Mesothelial cell of epicardium (in vitro differentiated cells): ENCODE measurements around the gene BNIP3. TPM values are rescaled to one million over a fixed set of nuclear protein-coding genes. Genes with fewer than 3 reads are reported as not detected.
A peak's percentile ranks its signal among the peaks of the same experiment; 100 is the strongest.

Experiments
- DNase-seq, 2 experiments: peaks; one replicate each; pipeline ENCODE4 v3.0.0; 2021; ENCODE audit warnings: low spot score in 2 of 2; ENCODE audit not compliant: unreplicated experiment in 2 of 2
- H3K27ac Mint-ChIP-seq: 2 replicates; pipeline ENCODE4 v1.8.0; 2021; ENCODE audit warnings: mixed read lengths
- H3K27me3 Mint-ChIP-seq: 2 replicates; pipeline ENCODE4 v1.8.0; 2021; ENCODE audit warnings: low read depth, mixed read lengths
- H3K36me3 Mint-ChIP-seq: 2 replicates; pipeline ENCODE4 v1.8.0; 2021; ENCODE audit warnings: mixed read lengths
- H3K4me1 Mint-ChIP-seq: 2 replicates; pipeline ENCODE4 v1.8.0; 2021; ENCODE audit warnings: mixed read lengths
- H3K4me3 Mint-ChIP-seq: 2 replicates; pipeline ENCODE4 v1.8.0; 2021; ENCODE audit warnings: mild to moderate bottlenecking, moderate library complexity, mixed read lengths
- H3K9me3 Mint-ChIP-seq: 2 replicates; pipeline ENCODE4 v1.8.0; 2021; ENCODE audit warnings: mixed read lengths
- CTCF ChIP-seq: fragments of 200-600 bp; sonication (generic); IDR thresholded peaks from one replicate; pipeline ENCODE4 v1.5.0; 2021; ENCODE audit warnings: antibody characterized with exemption; ENCODE audit not compliant: unreplicated experiment
- total RNA-seq: library from RNA; stranded (reverse); gene quantifications from 3 replicates; pipeline ENCODE4 v1.2.1, GENCODE V29; 2021

The BNIP3 gene
- total RNA-seq, 1 donor from 2014 or later = 50.8 TPM

- Mint-ChIP-seq H3K4me1 (peaks cover 2% of the 10 kb centered on the region), H3K9me3 (no peaks in the 10 kb centered on the region), H3K27ac (no peak overlapping the region), H3K27me3 (no peaks in the 10 kb centered on the region), H3K4me3 (no peak overlapping the region), H3K36me3 (peaks cover 59% of the 10 kb centered on the region)
- TF ChIP-seq CTCF = no peak
- DNase-seq = no peak
Observed at GRCh38 chr10:131946321-131946751, 35.4 kb downstream of the BNIP3 start.

GRCh38 chr10:131944976-131945695 is 36.6 kb downstream of the BNIP3 start:
- H3K27ac Mint-ChIP-seq = no peak overlapping the region
- no peaks in the 10 kb centered on the region for H3K9me3 Mint-ChIP-seq
- H3K27me3 Mint-ChIP-seq = no peaks in the 10 kb centered on the region
- no peak overlapping the region for H3K4me3 Mint-ChIP-seq
- H3K4me1 Mint-ChIP-seq = peaks cover 2% of the 10 kb centered on the region
- DNase-seq = no peak
- peaks cover 61% of the 10 kb centered on the region for H3K36me3 Mint-ChIP-seq
- no peak for TF ChIP-seq CTCF

- Mint-ChIP-seq H3K4me3 (no peak overlapping the region), H3K36me3 (peaks cover 61% of the 10 kb centered on the region), H3K27ac (peak overlapping the region; percentile 50), H3K4me1 (peaks cover 2% of the 10 kb centered on the region), H3K27me3 (no peaks in the 10 kb centered on the region), H3K9me3 (no peaks in the 10 kb centered on the region)
- no peak for DNase-seq
- TF ChIP-seq CTCF = no peak
Observed at GRCh38 chr10:131944412-131944811, 37.3 kb downstream of the BNIP3 start.

- DNase-seq = no peak
Observed at GRCh38 chr10:131943021-131943814, 38.5 kb downstream of the BNIP3 start.

GRCh38 chr10:131942455-131942854 is 39.3 kb downstream of the BNIP3 start:
- peaks cover 47% of the 10 kb centered on the region for H3K36me3 Mint-ChIP-seq
- H3K27ac Mint-ChIP-seq = no peak overlapping the region
- H3K4me3 Mint-ChIP-seq = no peak overlapping the region
- H3K4me1 Mint-ChIP-seq = peaks cover 2% of the 10 kb centered on the region
- no peak for TF ChIP-seq CTCF
- no peaks in the 10 kb centered on the region for H3K27me3 Mint-ChIP-seq
- no peaks in the 10 kb centered on the region for H3K9me3 Mint-ChIP-seq
- DNase-seq = no peak

More at GRCh38 chr10:131943021-131943814, 38.5 kb downstream of the BNIP3 start:
- no peak for TF ChIP-seq CTCF
- Mint-ChIP-seq H3K27ac (peak overlapping the region; percentile 25), H3K4me3 (no peak overlapping the region), H3K9me3 (no peaks in the 10 kb centered on the region), H3K4me1 (peaks cover 2% of the 10 kb centered on the region), H3K27me3 (no peaks in the 10 kb centered on the region), H3K36me3 (peaks cover 55% of the 10 kb centered on the region)
